ENCODE measurements around the gene TMEM123.
A peak's percentile ranks its signal among the peaks of the same experiment; 100 is the strongest.

TMEM123 gene

DNA sequence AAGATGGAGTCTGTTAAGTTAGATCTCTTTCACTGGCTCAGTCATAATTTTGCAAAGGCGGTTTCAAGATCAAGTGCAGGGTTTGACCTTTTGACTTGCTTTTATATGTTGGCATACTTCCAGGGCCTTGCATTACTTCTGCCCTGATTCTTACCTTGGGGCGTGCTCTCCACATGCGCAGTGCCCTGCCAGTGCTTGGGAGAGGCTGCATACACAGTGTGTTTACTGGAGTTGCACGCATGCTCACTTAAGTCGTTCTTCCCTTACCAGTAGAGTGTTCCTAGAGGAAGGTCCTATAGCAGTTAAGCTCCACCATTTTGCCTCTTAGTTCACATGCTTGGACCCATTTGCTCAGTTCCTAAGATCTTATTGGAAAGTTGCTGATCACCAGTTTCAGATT, 21.0 kb upstream of the TMEM123 start:
- H3K36me3 ChIP-seq (ENCODE audit: insufficient read depth, low read length): no peaks in the 10 kb centered on the region
- no peaks in the 10 kb centered on the region for H3K79me2 ChIP-seq (ENCODE audit: insufficient read depth, low read length)
- H3K4me3 ChIP-seq (ENCODE audit: low read depth in 1 of 2, low read length in 2 of 2): no peak overlapping the region
- ATAC-seq (ENCODE audit: insufficient read depth, low read depth) (no peak), DNase-seq (no peak)
- TF ChIP-seq CTCF (IDR thresholded peaks at IDR 0.05; ENCODE audit: borderline replicate concordance, extremely low read depth, low read length, poor library complexity, severe bottlenecking): no peak
- no peak for TF ChIP-seq EZH2 (IDR thresholded peaks at IDR 0.05; ENCODE audit: borderline replicate concordance, low read depth, low read length, severe bottlenecking)
- H3K4me1 ChIP-seq (ENCODE audit: insufficient read depth, low read length): peaks cover 27% of the 10 kb centered on the region
- no peaks in the 10 kb centered on the region for H3K27me3 ChIP-seq (ENCODE audit: insufficient read depth, low read length, poor library complexity)
- H3K9me3 ChIP-seq (ENCODE audit: insufficient read depth, low read length, severe bottlenecking): no peaks in the 10 kb centered on the region
- H3K9ac ChIP-seq (ENCODE audit: low read depth, low read length): no peak overlapping the region
- H2AFZ ChIP-seq (ENCODE audit: low read depth, low read length): no peak overlapping the region
- H4K20me1 ChIP-seq (ENCODE audit: insufficient read depth, low read length): no peaks in the 10 kb centered on the region
- H3K27ac ChIP-seq (ENCODE audit: low read length): no peak overlapping the region
- H3K4me2 ChIP-seq (ENCODE audit: insufficient read depth, low read length): no peak overlapping the region

- no peak overlapping the region for H3K4me2 ChIP-seq (ENCODE audit: insufficient read depth, low read length)
- H3K36me3 ChIP-seq (ENCODE audit: insufficient read depth, low read length): no peaks in the 10 kb centered on the region
- no peaks in the 10 kb centered on the region for H3K79me2 ChIP-seq (ENCODE audit: insufficient read depth, low read length)
- no peak for DNase-seq
- H3K27ac ChIP-seq (ENCODE audit: low read length): no peak overlapping the region
- ATAC-seq (ENCODE audit: insufficient read depth, low read depth): no peak
- H2AFZ ChIP-seq (ENCODE audit: low read depth, low read length): no peak overlapping the region
- TF ChIP-seq EZH2 (IDR thresholded peaks at IDR 0.05; ENCODE audit: borderline replicate concordance, low read depth, low read length, severe bottlenecking): no peak
- no peak for TF ChIP-seq CTCF (IDR thresholded peaks at IDR 0.05; ENCODE audit: borderline replicate concordance, extremely low read depth, low read length, poor library complexity, severe bottlenecking)
- no peak overlapping the region for H3K4me3 ChIP-seq (ENCODE audit: low read depth in 1 of 2, low read length in 2 of 2)
- H3K4me1 ChIP-seq (ENCODE audit: insufficient read depth, low read length): peaks cover 25% of the 10 kb centered on the region
- H4K20me1 ChIP-seq (ENCODE audit: insufficient read depth, low read length): no peaks in the 10 kb centered on the region
- H3K27me3 ChIP-seq (ENCODE audit: insufficient read depth, low read length, poor library complexity): no peaks in the 10 kb centered on the region
- H3K9me3 ChIP-seq (ENCODE audit: insufficient read depth, low read length, severe bottlenecking): no peaks in the 10 kb centered on the region
- no peak overlapping the region for H3K9ac ChIP-seq (ENCODE audit: low read depth, low read length)
Observed at GRCh38 chr11:102472127-102472526, 19.6 kb upstream of the TMEM123 start.

DNA sequence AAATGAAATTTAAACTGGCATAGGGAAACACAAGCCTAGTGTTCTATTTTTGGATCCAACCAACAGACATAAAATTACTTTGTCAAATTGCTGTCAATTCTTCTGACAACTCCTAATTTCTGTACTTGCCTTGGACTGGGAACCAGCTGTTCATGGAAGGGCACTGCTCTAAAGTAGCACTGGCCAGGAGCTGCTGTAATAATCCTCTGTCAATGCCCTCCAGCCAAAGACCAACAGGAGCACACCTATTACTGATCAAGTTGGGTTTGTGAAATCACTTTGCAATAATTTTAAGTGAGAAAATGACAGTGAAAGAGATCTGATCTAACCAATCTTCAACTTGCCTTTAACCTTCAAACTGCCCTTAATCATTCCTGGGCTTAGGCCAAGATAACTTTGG, 18.9 kb upstream of the TMEM123 start:
- Histone ChIP-seq H3K4me1 (ENCODE audit: insufficient read depth, low read length) (peaks cover 18% of the 10 kb centered on the region), H3K79me2 (ENCODE audit: insufficient read depth, low read length) (no peaks in the 10 kb centered on the region), H3K36me3 (ENCODE audit: insufficient read depth, low read length) (no peaks in the 10 kb centered on the region), H4K20me1 (ENCODE audit: insufficient read depth, low read length) (no peaks in the 10 kb centered on the region), H3K27me3 (ENCODE audit: insufficient read depth, low read length, poor library complexity) (no peaks in the 10 kb centered on the region), H3K9me3 (ENCODE audit: insufficient read depth, low read length, severe bottlenecking) (no peaks in the 10 kb centered on the region), H3K9ac (ENCODE audit: low read depth, low read length) (no peak overlapping the region), H2AFZ (ENCODE audit: low read depth, low read length) (no peak overlapping the region), H3K4me3 (ENCODE audit: low read depth in 1 of 2, low read length in 2 of 2) (no peak overlapping the region), H3K27ac (ENCODE audit: low read length) (no peak overlapping the region), H3K4me2 (ENCODE audit: insufficient read depth, low read length) (no peak overlapping the region)
- ATAC-seq (ENCODE audit: insufficient read depth, low read depth) (no peak), DNase-seq (no peak)
- no peak for TF ChIP-seq EZH2 (IDR thresholded peaks at IDR 0.05; ENCODE audit: borderline replicate concordance, low read depth, low read length, severe bottlenecking)
- no peak for TF ChIP-seq CTCF (IDR thresholded peaks at IDR 0.05; ENCODE audit: borderline replicate concordance, extremely low read depth, low read length, poor library complexity, severe bottlenecking)

GRCh38 chr11:102470251-102470650, 17.7 kb upstream of the TMEM123 start:
- no peak overlapping the region for H3K9ac ChIP-seq (ENCODE audit: low read depth, low read length)
- H3K4me1 ChIP-seq (ENCODE audit: insufficient read depth, low read length): peaks cover 16% of the 10 kb centered on the region
- no peaks in the 10 kb centered on the region for H3K79me2 ChIP-seq (ENCODE audit: insufficient read depth, low read length)
- DNase-seq (peak; percentile 47), ATAC-seq (ENCODE audit: insufficient read depth, low read depth) (peak; percentile 89)
- H3K36me3 ChIP-seq (ENCODE audit: insufficient read depth, low read length): no peaks in the 10 kb centered on the region
- H3K4me3 ChIP-seq (ENCODE audit: low read depth in 1 of 2, low read length in 2 of 2): no peak overlapping the region
- H3K27me3 ChIP-seq (ENCODE audit: insufficient read depth, low read length, poor library complexity): no peaks in the 10 kb centered on the region
- no peak overlapping the region for H3K27ac ChIP-seq (ENCODE audit: low read length)
- no peak overlapping the region for H3K4me2 ChIP-seq (ENCODE audit: insufficient read depth, low read length)
- TF ChIP-seq EZH2 (IDR thresholded peaks at IDR 0.05; ENCODE audit: borderline replicate concordance, low read depth, low read length, severe bottlenecking): no peak
- no peak for TF ChIP-seq CTCF (IDR thresholded peaks at IDR 0.05; ENCODE audit: borderline replicate concordance, extremely low read depth, low read length, poor library complexity, severe bottlenecking)
- no peaks in the 10 kb centered on the region for H4K20me1 ChIP-seq (ENCODE audit: insufficient read depth, low read length)
- no peaks in the 10 kb centered on the region for H3K9me3 ChIP-seq (ENCODE audit: insufficient read depth, low read length, severe bottlenecking)
- H2AFZ ChIP-seq (ENCODE audit: low read depth, low read length): no peak overlapping the region

Measured in DND-41 (cell line).